ENCODE data around the gene DDX4.

DDX4 gene

GRCh38 chr5:55712023-55712859, 25.6 kb upstream of the DDX4 start, which contains the start of gene SLC38A9:
TSS of gene SLC38A9 (minus strand) at chr5:55712324. CDS start at chr5:55697958, 14,366 bp downstream.
- peak; percentile 100 for ATAC-seq
- TF ChIP-seq CSDC2 (CRISPR knock-in tag; IDR thresholded peaks at IDR 0.05) (no peak), RARB (CRISPR knock-in tag; IDR thresholded peaks at IDR 0.05) (no peak), ZNF70 (CRISPR knock-in tag; IDR thresholded peaks at IDR 0.05) (no peak), BACH2 (CRISPR knock-in tag; IDR thresholded peaks at IDR 0.05; ENCODE audit: borderline replicate concordance) (no peak), SNAI2 (CRISPR knock-in tag; IDR thresholded peaks at IDR 0.05) (no peak), TOX (CRISPR knock-in tag; IDR thresholded peaks at IDR 0.05; ENCODE audit: borderline replicate concordance) (no peak), OSR1 (CRISPR knock-in tag; IDR thresholded peaks at IDR 0.05) (no peak)

GRCh38 chr5:55713871-55714270, 24.0 kb upstream of the DDX4 start:
- no peak for TF ChIP-seq ARNTL (CRISPR knock-in tag; IDR thresholded peaks at IDR 0.05; ENCODE audit: borderline replicate concordance, low read depth)
- no peak for ATAC-seq

- ATAC-seq = no peak
- TF ChIP-seq POU6F1 (CRISPR knock-in tag; IDR thresholded peaks at IDR 0.05; ENCODE audit: borderline replicate concordance, low read depth) (no peak), CSDC2 (CRISPR knock-in tag; IDR thresholded peaks at IDR 0.05) (no peak), OSR1 (CRISPR knock-in tag; IDR thresholded peaks at IDR 0.05) (no peak), GLIS3 (CRISPR knock-in tag; IDR thresholded peaks at IDR 0.05) (no peak), ZNF70 (CRISPR knock-in tag; IDR thresholded peaks at IDR 0.05) (no peak), ZFP3 (CRISPR knock-in tag; IDR thresholded peaks at IDR 0.05) (no peak), ZNF8 (CRISPR knock-in tag; IDR thresholded peaks at IDR 0.05) (no peak), ZNF565 (CRISPR knock-in tag; conservative IDR thresholded peaks at IDR 0.05; ENCODE audit: low read depth) (no peak), BACH2 (CRISPR knock-in tag; IDR thresholded peaks at IDR 0.05; ENCODE audit: borderline replicate concordance) (no peak), TCF4 (CRISPR knock-in tag; IDR thresholded peaks at IDR 0.05; ENCODE audit: borderline replicate concordance) (no peak), TOX (CRISPR knock-in tag; IDR thresholded peaks at IDR 0.05; ENCODE audit: borderline replicate concordance) (no peak), RARB (CRISPR knock-in tag; IDR thresholded peaks at IDR 0.05) (no peak), ESRRG (CRISPR knock-in tag; IDR thresholded peaks at IDR 0.05) (no peak), SNAI2 (CRISPR knock-in tag; IDR thresholded peaks at IDR 0.05) (no peak), ARNTL (CRISPR knock-in tag; IDR thresholded peaks at IDR 0.05; ENCODE audit: borderline replicate concordance, low read depth) (no peak), ISL1 (CRISPR knock-in tag; IDR thresholded peaks at IDR 0.05) (no peak), PATZ1 (CRISPR knock-in tag; IDR thresholded peaks at IDR 0.05; ENCODE audit: borderline replicate concordance) (no peak)
- TF ChIP-seq, protein P1, sequence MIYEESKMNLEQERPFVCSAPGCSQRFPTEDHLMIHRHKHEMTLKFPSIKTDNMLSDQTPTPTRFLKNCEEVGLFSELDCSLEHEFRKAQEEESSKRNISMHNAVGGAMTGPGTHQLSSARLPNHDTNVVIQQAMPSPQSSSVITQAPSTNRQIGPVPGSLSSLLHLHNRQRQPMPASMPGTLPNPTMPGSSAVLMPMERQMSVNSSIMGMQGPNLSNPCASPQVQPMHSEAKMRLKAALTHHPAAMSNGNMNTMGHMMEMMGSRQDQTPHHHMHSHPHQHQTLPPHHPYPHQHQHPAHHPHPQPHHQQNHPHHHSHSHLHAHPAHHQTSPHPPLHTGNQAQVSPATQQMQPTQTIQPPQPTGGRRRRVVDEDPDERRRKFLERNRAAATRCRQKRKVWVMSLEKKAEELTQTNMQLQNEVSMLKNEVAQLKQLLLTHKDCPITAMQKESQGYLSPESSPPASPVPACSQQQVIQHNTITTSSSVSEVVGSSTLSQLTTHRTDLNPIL (CRISPR knock-in tag; IDR thresholded peaks at IDR 0.05; ENCODE audit: low read depth) = no peak
Observed at GRCh38 chr5:55714339-55714738, 23.5 kb upstream of the DDX4 start.

DNA sequence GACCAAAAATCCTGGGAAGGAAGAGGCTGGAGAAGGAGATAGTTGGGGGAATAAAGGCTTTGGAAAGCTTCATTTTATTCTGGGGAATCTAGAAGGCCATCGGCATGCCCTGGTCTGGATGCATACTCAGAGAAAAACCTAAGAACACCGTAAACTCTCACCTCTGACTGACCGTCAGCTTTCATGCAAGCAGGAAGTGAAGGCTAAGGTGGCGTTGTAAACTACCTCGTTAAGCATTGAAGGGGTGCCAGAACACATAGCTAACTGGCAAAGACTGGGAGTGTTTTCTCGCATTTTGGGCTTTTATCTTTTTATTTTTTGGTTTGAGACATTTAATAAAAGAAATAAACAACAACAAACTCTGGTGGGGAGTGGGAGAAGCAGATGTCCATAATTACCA, 23.1 kb upstream of the DDX4 start:
- TF ChIP-seq OSR1 (CRISPR knock-in tag; IDR thresholded peaks at IDR 0.05) (no peak), GLIS3 (CRISPR knock-in tag; IDR thresholded peaks at IDR 0.05) (no peak), ISL1 (CRISPR knock-in tag; IDR thresholded peaks at IDR 0.05) (no peak), PATZ1 (CRISPR knock-in tag; IDR thresholded peaks at IDR 0.05; ENCODE audit: borderline replicate concordance) (no peak), ZC3H10 (CRISPR knock-in tag; IDR thresholded peaks at IDR 0.05) (no peak)
- ATAC-seq = no peak
